CD4-positive, alpha-beta memory T cell (primary cell): ENCODE data around the gene FBXO46. TPM values are rescaled to one million over a fixed set of nuclear protein-coding genes. Genes with fewer than 3 reads are reported as not detected.
"Not testable (repeated sequence)": the region's sequence is repeated elsewhere in the genome, so short reads cannot be mapped to it uniquely, and the experiment has no call there.

Experiments
- CTCF ChIA-PET: fragments of 350-600 bp; sonication (Branson Sonifier 250); formaldehyde crosslinking; loops from one replicate; lab custom pipeline; 2021; ENCODE audit warnings: inconsistent platforms; ENCODE audit not compliant: partially characterized antibody; lab: Charles Lee
- POLR2A ChIA-PET: fragments of 350-600 bp; sonication (Branson Sonifier 250); formaldehyde crosslinking; loops from one replicate; lab custom pipeline; 2021; ENCODE audit not compliant: partially characterized antibody; lab: Charles Lee
- DNase-seq, 5 donors: peaks; one replicate each; pipeline versions ENCODE4 v3.0.0 to v3.0.0-alpha.2; 2020 to 2022; ENCODE audit warnings: mixed read lengths in 1 of 5
- H3K27ac ChIP-seq: one replicate; pipeline ENCODE4 v1.7.0; 2013; ENCODE audit warnings: low read depth, low read length
- H3K27me3 ChIP-seq: 2 replicates; pipeline ENCODE4 v1.7.0; 2013; ENCODE audit warnings: mild to moderate bottlenecking, low read length, moderate library complexity; ENCODE audit not compliant: insufficient read depth
- H3K36me3 ChIP-seq: 2 replicates; pipeline ENCODE4 v1.7.0; 2013; ENCODE audit warnings: mild to moderate bottlenecking, low read length, moderate library complexity; ENCODE audit not compliant: insufficient read depth
- H3K4me1 ChIP-seq: 2 replicates; pipeline ENCODE4 v1.7.0; 2013; ENCODE audit warnings: mild to moderate bottlenecking, low read length, moderate library complexity; ENCODE audit not compliant: insufficient read depth
- H3K4me3 ChIP-seq, 2 donors: one replicate each; pipeline ENCODE4 v1.7.0; 2013; ENCODE audit warnings: low read length in 2 of 2, mild to moderate bottlenecking in 1 of 2
- H3K9me3 ChIP-seq, 2 donors: one replicate each; pipeline ENCODE4 v1.7.0; 2013; ENCODE audit warnings: low read length in 2 of 2, control low read depth in 1 of 2; ENCODE audit not compliant: control insufficient read depth in 1 of 2
- H3K27ac Mint-ChIP-seq, 7 donors: one replicate each; pipeline ENCODE4 v1.8.0; 2020 to 2021; ENCODE audit warnings: mixed read lengths in 7 of 7, mild to moderate bottlenecking in 6 of 7, inconsistent platforms in 3 of 7, moderate library complexity in 3 of 7
- H3K27me3 Mint-ChIP-seq, 2 donors: one replicate each; pipeline ENCODE4 v1.8.0; 2020 to 2021; ENCODE audit warnings: mixed read lengths in 2 of 2
- H3K36me3 Mint-ChIP-seq, 2 donors: one replicate each; pipeline ENCODE4 v1.8.0; 2020 to 2021; ENCODE audit warnings: mixed read lengths in 2 of 2, inconsistent platforms in 1 of 2, mild to moderate bottlenecking in 1 of 2
- H3K4me1 Mint-ChIP-seq, 4 donors: one replicate each; pipeline ENCODE4 v1.8.0; 2020 to 2021; ENCODE audit warnings: mixed read lengths in 4 of 4, mild to moderate bottlenecking in 1 of 4
- H3K4me3 Mint-ChIP-seq, 8 donors: one replicate each; pipeline ENCODE4 v1.8.0; 2020 to 2021; ENCODE audit warnings: mixed read lengths in 8 of 8, mild to moderate bottlenecking in 7 of 8, moderate library complexity in 6 of 8, inconsistent platforms in 3 of 8
- H3K9me3 Mint-ChIP-seq, 8 donors: one replicate each; pipeline ENCODE4 v1.8.0; 2020 to 2021; ENCODE audit warnings: mixed read lengths in 8 of 8, mild to moderate bottlenecking in 5 of 8, inconsistent platforms in 3 of 8, moderate library complexity in 1 of 8
- intact Hi-C: fragments of 100-400 bp; cut with micrococcal nuclease; formaldehyde crosslinking; loops from one replicate; pipeline ENCODE4 v1.15.1; 2023
- polyA plus RNA-seq, 2 donors: library from polyadenylated mRNA; unstranded; fragments of 300-500 nt; fragmentation: Illumina TruSeq; gene quantifications; one replicate each; pipeline ENCODE4 v1.2.3, GENCODE V29; 2021
- total RNA-seq, 2 experiments: library from RNA; stranded (reverse); gene quantifications; one replicate each; pipeline ENCODE4 v1.2.3, GENCODE V29; 2021

FBXO46 gene
- total and polyA plus RNA-seq, 4 experiments from 2014 or later: 3.7 to 37.3 (median 25.1) TPM

DNA sequence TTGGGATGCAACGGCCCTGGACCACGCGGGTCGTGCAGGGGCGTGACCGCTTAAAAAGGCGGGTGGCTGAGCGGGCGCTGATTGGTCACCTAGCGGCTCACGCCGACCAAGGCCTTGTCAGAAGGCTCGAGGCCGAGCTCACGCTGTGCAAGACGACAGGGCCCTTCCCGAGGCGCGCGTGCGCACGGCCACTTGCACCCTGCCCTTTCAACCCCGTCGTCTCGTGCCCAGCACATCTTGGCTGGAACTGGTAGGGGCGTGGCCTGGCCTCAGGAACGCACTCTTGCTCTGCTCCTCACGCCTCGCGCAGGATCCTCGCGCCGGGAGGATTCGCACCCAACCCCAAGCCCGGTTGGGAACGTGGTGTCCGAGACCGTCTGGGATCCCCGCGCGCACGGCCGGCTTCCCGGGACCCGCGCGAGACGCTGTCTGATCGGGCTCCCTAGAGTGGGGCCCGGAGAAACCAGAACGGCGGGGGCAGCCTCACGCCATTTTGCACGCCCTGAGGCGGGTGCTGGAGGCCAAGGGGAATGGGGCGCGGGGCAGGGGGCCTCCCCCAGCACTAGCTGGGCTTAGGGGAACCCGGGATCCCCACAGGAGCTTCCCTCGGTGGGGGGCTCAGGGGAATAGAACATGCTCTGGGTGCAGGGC is 2.6 kb upstream of the FBXO46 start, which contains the start of gene MEIOSIN:
TSS of gene MEIOSIN (plus strand) at position 280 of the 651 bp plus-strand sequence. CDS start 1,938 bp downstream, outside the sequence.
- H3K4me3 ChIP-seq: no peak within 1 kb of the TSS
- POLR2A ChIA-PET: interaction anchor here (1.2 kb wide), 1 partner anchor 16 kb away, joined by 5 read pairs; no protein-coding TSS in a partner anchor
- Mint-ChIP-seq H3K4me3 (peak within 1 kb of the TSS in 2 of 8 donors; percentile 16 to 34), H3K27me3 (peaks cover 3 to 4% of the 10 kb centered on the region in 2 donors), H3K9me3 (no peaks in the 10 kb centered on the region), H3K4me1 (peaks cover 12 to 28% (median 20%) of the 10 kb centered on the region in 4 donors), H3K27ac (no peak within 1 kb of the TSS), H3K36me3 (peaks cover under 1 to 4% of the 10 kb centered on the region in 2 donors)
- H3K9me3 ChIP-seq: no peaks in the 10 kb centered on the region
- intact Hi-C loops: loop anchor here (5.0 kb wide), 1 partner anchor 641 kb away; the partner anchor contains the start of gene PPP1R37
- H3K27me3 ChIP-seq: no peaks in the 10 kb centered on the region
- peaks cover 25% of the 10 kb centered on the region for H3K4me1 ChIP-seq
- H3K27ac ChIP-seq: no peak within 1 kb of the TSS
- CTCF ChIA-PET: no interaction called here
- no peak for DNase-seq
- no peaks in the 10 kb centered on the region for H3K36me3 ChIP-seq

GRCh38 chr19:45729800-45730290 is 851 bp downstream of the FBXO46 start:
- H3K4me1 Mint-ChIP-seq: peaks cover 16 to 51% (median 30%) of the 10 kb centered on the region in 4 donors
- intact Hi-C loops: loop anchor here (1.0 to 5.0 kb wide), 5 partner anchors 13 to 638 kb away; partner anchors contain the start of genes PPP1R37, QPCTL, SIX5 and SYMPK
- no peaks in the 10 kb centered on the region for H3K9me3 Mint-ChIP-seq
- H3K27me3 Mint-ChIP-seq: no peaks in the 10 kb centered on the region
- no peak for DNase-seq
- POLR2A ChIA-PET: interaction anchor here (0.6 to 2.9 kb wide), 7 partner anchors 13 to 134 kb away, joined by 3 to 55 read pairs (median 4); partner anchors contain the start of genes QPCTL, SIX5 and SNRPD2
- Histone ChIP-seq H3K27ac (peak overlapping the region; percentile 89), H3K4me1 (peaks cover 35% of the 10 kb centered on the region), H3K36me3 (no peaks in the 10 kb centered on the region), H3K4me3 (peak overlapping the region; percentile 68 to 97), H3K9me3 (no peaks in the 10 kb centered on the region), H3K27me3 (no peaks in the 10 kb centered on the region)
- peaks cover 4 to 6% of the 10 kb centered on the region in 2 donors for H3K36me3 Mint-ChIP-seq
- H3K4me3 Mint-ChIP-seq: peak overlapping the region; percentile 89 to 100 (median 93)
- peak overlapping the region; percentile 83 to 96 (median 94) for H3K27ac Mint-ChIP-seq
- CTCF ChIA-PET: interaction anchor here (1.0 to 2.4 kb wide), 6 partner anchors 13 to 245 kb away, joined by 3 to 14 read pairs (median 7); partner anchors contain the start of genes QPCTL, SIX5 and SNRPD2

GRCh38 chr19:45728683-45729082 is 2.0 kb downstream of the FBXO46 start:
- H3K27me3 Mint-ChIP-seq, H3K36me3 ChIP-seq, DNase-seq, H3K27me3 ChIP-seq, H3K27ac ChIP-seq, POLR2A ChIA-PET, H3K4me3 ChIP-seq, H3K9me3 ChIP-seq, intact Hi-C loops, H3K9me3 Mint-ChIP-seq: not testable (repeated sequence)
- H3K27ac Mint-ChIP-seq: peak overlapping the region in 1 of 7 donors; percentile 56
- H3K4me1 Mint-ChIP-seq: peaks cover 19 to 59% (median 34%) of the 10 kb centered on the region in 4 donors
- H3K4me3 Mint-ChIP-seq: peak overlapping the region in 3 of 8 donors; percentile 20 to 48 (median 36)
- CTCF ChIA-PET: interaction anchor here (1.8 kb wide), 1 partner anchor 12 kb away, joined by 10 read pairs; no protein-coding TSS in a partner anchor
- H3K4me1 ChIP-seq: peaks cover 35% of the 10 kb centered on the region
- H3K36me3 Mint-ChIP-seq: peaks cover 8 to 12% of the 10 kb centered on the region in 2 donors

DNA sequence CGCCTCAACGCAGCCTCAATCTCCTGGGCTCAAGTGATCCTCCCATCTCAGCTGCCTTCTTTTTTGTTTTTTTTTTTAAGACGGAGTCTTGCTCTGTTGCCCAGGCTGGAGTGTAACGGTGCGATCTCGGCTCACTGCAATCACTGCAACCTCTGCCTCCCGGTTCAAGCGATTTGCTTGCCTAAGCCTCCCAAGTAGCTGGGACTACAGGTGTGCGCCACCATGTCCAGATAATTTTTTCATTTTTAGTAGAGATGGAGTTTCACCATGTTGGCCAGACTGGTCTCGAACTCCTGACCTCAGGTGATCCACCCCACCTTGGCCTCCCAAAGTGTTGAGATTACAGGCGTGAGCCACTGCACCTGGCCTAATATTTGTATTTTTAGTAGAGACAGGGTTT is 10.6 kb downstream of the FBXO46 start:
- H3K4me3 Mint-ChIP-seq, H3K27me3 ChIP-seq, H3K4me3 ChIP-seq, H3K9me3 ChIP-seq, H3K27ac ChIP-seq, H3K27me3 Mint-ChIP-seq, intact Hi-C loops, H3K9me3 Mint-ChIP-seq, DNase-seq, H3K36me3 ChIP-seq, POLR2A ChIA-PET: not testable (repeated sequence)
- CTCF ChIA-PET: interaction anchor here (1.3 kb wide), 1 partner anchor 27 kb away, joined by 3 read pairs; the partner anchor contains the start of gene QPCTL
- H3K27ac Mint-ChIP-seq: peak overlapping the region in 2 of 7 donors; percentile 43 to 86
- peaks cover 32 to 55% (median 41%) of the 10 kb centered on the region in 4 donors for H3K4me1 Mint-ChIP-seq
- peaks cover 14 to 35% of the 10 kb centered on the region in 2 donors for H3K36me3 Mint-ChIP-seq
- peaks cover 27% of the 10 kb centered on the region for H3K4me1 ChIP-seq

- ChIA-PET POLR2A (interaction anchor here (1.0 to 4.0 kb wide), 15 partner anchors 9 to 883 kb away, joined by 3 to 60 read pairs (median 6); partner anchors contain the start of genes FBXO46, MYPOP, QPCTL and SIX5), CTCF (interaction anchor here (1.1 to 5.1 kb wide), 6 partner anchors 11 to 251 kb away, joined by 3 to 48 read pairs (median 6); partner anchors contain the start of genes FOXA3, QPCTL and SNRPD2)
- Histone ChIP-seq H3K27me3 (no peaks in the 10 kb centered on the region), H3K4me1 (peaks cover 38% of the 10 kb centered on the region), H3K4me3 (peak overlapping the region; percentile 72 to 90), H3K9me3 (no peaks in the 10 kb centered on the region), H3K36me3 (peaks cover 5% of the 10 kb centered on the region), H3K27ac (peak overlapping the region; percentile 86)
- Mint-ChIP-seq H3K36me3 (peaks cover 10 to 24% of the 10 kb centered on the region in 2 donors), H3K4me1 (peaks cover 32 to 59% (median 39%) of the 10 kb centered on the region in 4 donors), H3K4me3 (peak overlapping the region; percentile 92 to 99 (median 97)), H3K27ac (peak overlapping the region; percentile 84 to 99 (median 98)), H3K27me3 (no peaks in the 10 kb centered on the region), H3K9me3 (peaks cover 0 to 3% (median 0%) of the 10 kb centered on the region in 8 donors)
- intact Hi-C loops: loop anchor here (1.0 to 5.0 kb wide), 7 partner anchors 12 to 277 kb away; partner anchors contain the start of genes CCDC61, DMWD, FBXO46 and QPCTL
- no peak for DNase-seq
Measured at GRCh38 chr19:45717983-45718650, 12.6 kb downstream of the FBXO46 start.

- Mint-ChIP-seq H3K27me3 (no peaks in the 10 kb centered on the region), H3K4me1 (peaks cover 32 to 59% (median 39%) of the 10 kb centered on the region in 4 donors), H3K36me3 (peaks cover 10 to 24% of the 10 kb centered on the region in 2 donors), H3K4me3 (peak overlapping the region; percentile 92 to 99 (median 97)), H3K9me3 (peaks cover 0 to 3% (median 0%) of the 10 kb centered on the region in 8 donors), H3K27ac (peak overlapping the region; percentile 84 to 99 (median 98))
- CTCF ChIA-PET: interaction anchor here (0.6 to 5.1 kb wide), 9 partner anchors 12 to 290 kb away, joined by 3 to 48 read pairs (median 8); partner anchors contain the start of genes FBXO46, FOXA3, QPCTL and SIX5
- DNase-seq: peak; percentile 97 to 99 (median 98)
- Histone ChIP-seq H3K4me3 (peak overlapping the region; percentile 72 to 90), H3K9me3 (no peaks in the 10 kb centered on the region), H3K36me3 (peaks cover 7% of the 10 kb centered on the region), H3K27me3 (no peaks in the 10 kb centered on the region), H3K4me1 (peaks cover 38% of the 10 kb centered on the region), H3K27ac (peak overlapping the region; percentile 86)
- intact Hi-C loops: loop anchor here (1.0 to 5.0 kb wide), 7 partner anchors 13 to 278 kb away; partner anchors contain the start of genes CCDC61, DMWD, FBXO46 and QPCTL
- POLR2A ChIA-PET: interaction anchor here (0.6 to 4.0 kb wide), 20 partner anchors 9 to 1632 kb away, joined by 3 to 60 read pairs (median 5); partner anchors contain the start of genes DHX34, FBXO46, MYPOP and QPCTL
Measured at GRCh38 chr19:45717131-45717982, 13.3 kb downstream of the FBXO46 start.
